ENCODE results near the gene CDCA7. TPM values are rescaled to one million over a fixed set of nuclear protein-coding genes. Genes with fewer than 3 reads are reported as not detected.

CDCA7 gene
- polyA plus RNA-seq, 1 donor from 2014 or later: 4.3 TPM

GRCh38 chr2:173386021-173386737 is 31.5 kb downstream of the CDCA7 start:
- peaks cover 1% of the 10 kb centered on the region for H3K36me3 Mint-ChIP-seq
- H3K27ac Mint-ChIP-seq: no peak overlapping the region
- no peak overlapping the region for H3K4me3 Mint-ChIP-seq
- H3K27me3 Mint-ChIP-seq: no peaks in the 10 kb centered on the region
- H3K9me3 Mint-ChIP-seq: peaks cover 0 to 2% (median 0%) of the 10 kb centered on the region in 3 donors
- peaks cover 0 to 1% (median 0%) of the 10 kb centered on the region in 3 donors for H3K4me1 Mint-ChIP-seq

- Mint-ChIP-seq H3K27me3 (no peaks in the 10 kb centered on the region), H3K36me3 (peaks cover 1% of the 10 kb centered on the region), H3K4me3 (no peak overlapping the region), H3K4me1 (peaks cover 0 to 1% (median 0%) of the 10 kb centered on the region in 3 donors), H3K9me3 (peaks cover 0 to 2% (median 0%) of the 10 kb centered on the region in 3 donors), H3K27ac (no peak overlapping the region)
These were observed 32.0 kb downstream of the CDCA7 start for GRCh38 chr2:173386738-173387065.

- Mint-ChIP-seq H3K9me3 (peaks cover 0 to 2% (median 0%) of the 10 kb centered on the region in 3 donors), H3K27ac (no peak overlapping the region), H3K36me3 (peaks cover 1% of the 10 kb centered on the region), H3K4me1 (peaks cover 0 to 1% (median 0%) of the 10 kb centered on the region in 3 donors), H3K4me3 (no peak overlapping the region), H3K27me3 (no peaks in the 10 kb centered on the region)
These were observed 32.4 kb downstream of the CDCA7 start for GRCh38 chr2:173387079-173387478.

GRCh38 chr2:173387660-173388059 is 33.0 kb downstream of the CDCA7 start:
- H3K36me3 Mint-ChIP-seq: peaks cover 1% of the 10 kb centered on the region
- peaks cover 0 to 2% (median 0%) of the 10 kb centered on the region in 3 donors for H3K9me3 Mint-ChIP-seq
- peaks cover 0 to 1% (median 0%) of the 10 kb centered on the region in 3 donors for H3K4me1 Mint-ChIP-seq
- H3K27ac Mint-ChIP-seq: no peak overlapping the region
- no peak overlapping the region for H3K4me3 Mint-ChIP-seq
- H3K27me3 Mint-ChIP-seq: no peaks in the 10 kb centered on the region

GRCh38 chr2:173388795-173389194 is 34.1 kb downstream of the CDCA7 start:
- H3K36me3 Mint-ChIP-seq: peaks cover 1% of the 10 kb centered on the region
- peaks cover 0 to 2% (median 0%) of the 10 kb centered on the region in 3 donors for H3K9me3 Mint-ChIP-seq
- H3K27ac Mint-ChIP-seq: no peak overlapping the region
- no peaks in the 10 kb centered on the region for H3K27me3 Mint-ChIP-seq
- no peak overlapping the region for H3K4me3 Mint-ChIP-seq
- peaks cover 0 to 1% (median 0%) of the 10 kb centered on the region in 3 donors for H3K4me1 Mint-ChIP-seq

- peaks cover 1% of the 10 kb centered on the region for H3K27me3 Mint-ChIP-seq
- no peaks in the 10 kb centered on the region for H3K36me3 Mint-ChIP-seq
- no peak overlapping the region for H3K4me3 Mint-ChIP-seq
- peaks cover 0 to 1% (median 0%) of the 10 kb centered on the region in 3 donors for H3K4me1 Mint-ChIP-seq
- H3K27ac Mint-ChIP-seq: no peak overlapping the region
- H3K9me3 Mint-ChIP-seq: no peaks in the 10 kb centered on the region
These were observed 35.4 kb downstream of the CDCA7 start for GRCh38 chr2:173390036-173390435.

- Mint-ChIP-seq H3K4me3 (no peak overlapping the region), H3K36me3 (no peaks in the 10 kb centered on the region), H3K27me3 (peaks cover 4% of the 10 kb centered on the region), H3K4me1 (peaks cover 0 to 1% (median 0%) of the 10 kb centered on the region in 3 donors), H3K27ac (no peak overlapping the region), H3K9me3 (no peaks in the 10 kb centered on the region)
These were observed 38.1 kb downstream of the CDCA7 start for GRCh38 chr2:173392731-173393130.

- Mint-ChIP-seq H3K27ac (no peak overlapping the region), H3K9me3 (no peaks in the 10 kb centered on the region), H3K36me3 (no peaks in the 10 kb centered on the region), H3K27me3 (peaks cover 4% of the 10 kb centered on the region), H3K4me3 (no peak overlapping the region), H3K4me1 (peaks cover 0 to under 1% (median 0%) of the 10 kb centered on the region in 3 donors)
These were observed 38.5 kb downstream of the CDCA7 start for GRCh38 chr2:173393186-173393585.

- Mint-ChIP-seq H3K4me1 (no peaks in the 10 kb centered on the region), H3K9me3 (no peaks in the 10 kb centered on the region), H3K27ac (no peak overlapping the region), H3K4me3 (no peak overlapping the region), H3K27me3 (peaks cover 4% of the 10 kb centered on the region), H3K36me3 (no peaks in the 10 kb centered on the region)
These were observed 39.0 kb downstream of the CDCA7 start for GRCh38 chr2:173393636-173394035.

- no peak overlapping the region for H3K27ac Mint-ChIP-seq
- no peaks in the 10 kb centered on the region for H3K9me3 Mint-ChIP-seq
- H3K4me1 Mint-ChIP-seq: no peaks in the 10 kb centered on the region
- H3K4me3 Mint-ChIP-seq: no peak overlapping the region
- no peaks in the 10 kb centered on the region for H3K36me3 Mint-ChIP-seq
- peaks cover 6% of the 10 kb centered on the region for H3K27me3 Mint-ChIP-seq
These were observed 39.7 kb downstream of the CDCA7 start for GRCh38 chr2:173394091-173394974.

GRCh38 chr2:173395567-173396351 is 41.1 kb downstream of the CDCA7 start:
- Mint-ChIP-seq H3K4me1 (no peaks in the 10 kb centered on the region), H3K36me3 (no peaks in the 10 kb centered on the region), H3K4me3 (no peak overlapping the region), H3K27me3 (peaks cover 15% of the 10 kb centered on the region), H3K9me3 (no peaks in the 10 kb centered on the region), H3K27ac (no peak overlapping the region)

GRCh38 chr2:173397539-173397938 is 42.9 kb downstream of the CDCA7 start:
- H3K4me1 Mint-ChIP-seq: peaks cover 0 to 4% (median 0%) of the 10 kb centered on the region in 3 donors
- no peaks in the 10 kb centered on the region for H3K9me3 Mint-ChIP-seq
- no peaks in the 10 kb centered on the region for H3K36me3 Mint-ChIP-seq
- H3K27me3 Mint-ChIP-seq: peaks cover 31% of the 10 kb centered on the region
- no peak overlapping the region for H3K4me3 Mint-ChIP-seq
- H3K27ac Mint-ChIP-seq: no peak overlapping the region

GRCh38 chr2:173399229-173399628 is 44.6 kb downstream of the CDCA7 start:
- Mint-ChIP-seq H3K9me3 (no peaks in the 10 kb centered on the region), H3K27ac (no peak overlapping the region), H3K4me1 (peaks cover 0 to 5% (median 0%) of the 10 kb centered on the region in 3 donors), H3K36me3 (no peaks in the 10 kb centered on the region), H3K4me3 (no peak overlapping the region), H3K27me3 (peaks cover 40% of the 10 kb centered on the region)

- Mint-ChIP-seq H3K27me3 (peaks cover 41% of the 10 kb centered on the region), H3K9me3 (no peaks in the 10 kb centered on the region), H3K4me1 (peaks cover 0 to 5% (median 0%) of the 10 kb centered on the region in 3 donors), H3K36me3 (no peaks in the 10 kb centered on the region), H3K27ac (no peak overlapping the region), H3K4me3 (no peak overlapping the region)
These were observed 46.1 kb downstream of the CDCA7 start for GRCh38 chr2:173400760-173401159.
